Measurements from ENCODE around the gene CACNB4.
"Not testable (repeated sequence)": the region's sequence is repeated elsewhere in the genome, so short reads cannot be mapped to it uniquely, and the experiment has no call there.

The CACNB4 gene

GRCh38 chr2:152049541-152049940, 49.3 kb downstream of the CACNB4 start:
- DNase-seq: no peak

- no peak for DNase-seq
Observed at GRCh38 chr2:152047824-152048471, 50.9 kb downstream of the CACNB4 start.

- no peak for DNase-seq
Observed at GRCh38 chr2:152046940-152047339, 51.9 kb downstream of the CACNB4 start.

- DNase-seq: peak; percentile 23 to 76
Observed at GRCh38 chr2:152042636-152043615, 55.9 kb downstream of the CACNB4 start.

GRCh38 chr2:152038441-152038958, 60.3 kb downstream of the CACNB4 start:
- no peak for DNase-seq

GRCh38 chr2:152037743-152038435, 61.0 kb downstream of the CACNB4 start:
- DNase-seq: no peak

- DNase-seq: peak; percentile 53 to 60
Observed at GRCh38 chr2:152036611-152037469, 62.0 kb downstream of the CACNB4 start.

GRCh38 chr2:152034257-152034801, 64.5 kb downstream of the CACNB4 start:
- DNase-seq: no peak

GRCh38 chr2:152033011-152033925, 65.6 kb downstream of the CACNB4 start:
- DNase-seq: no peak

- DNase-seq: no peak
Observed at GRCh38 chr2:152031747-152032306, 67.0 kb downstream of the CACNB4 start.

GRCh38 chr2:152030596-152031328, 68.1 kb downstream of the CACNB4 start:
- DNase-seq: peak in 1 of 2 donors; percentile 56

GRCh38 chr2:152028182-152028862, 70.5 kb downstream of the CACNB4 start:
- DNase-seq: no peak

GRCh38 chr2:152025678-152026287, 73.1 kb downstream of the CACNB4 start:
- peak; percentile 71 to 79 for DNase-seq

- no peak for DNase-seq
Observed at GRCh38 chr2:152024477-152024876, 74.4 kb downstream of the CACNB4 start.

- no peak for DNase-seq
Observed at GRCh38 chr2:152022090-152022489, 76.8 kb downstream of the CACNB4 start.

- DNase-seq: not testable (repeated sequence)
Observed at GRCh38 chr2:152021001-152021400, 77.8 kb downstream of the CACNB4 start.

GRCh38 chr2:152019732-152020131, 79.1 kb downstream of the CACNB4 start:
- DNase-seq: no peak

All from CD4-positive, alpha-beta T cell treated with Interleukin-4 for 1 hour (primary cell).